HEK293T (cell line): ENCODE measurements around the gene SKP1.

Experiments used
- ARNT ChIP-seq: fragments of 450-650 bp; IDR thresholded peaks from 2 replicates; pipeline ENCODE4 v1.6.1; 2017; ENCODE audit warnings: mild to moderate bottlenecking
- BHLHE40 ChIP-seq: fragments of 450-650 bp; IDR thresholded peaks from 2 replicates; pipeline ENCODE4 v1.6.1; 2016; ENCODE audit warnings: mild to moderate bottlenecking, moderate library complexity, borderline replicate concordance
- CTBP1 ChIP-seq: fragments of 450-650 bp; IDR thresholded peaks from 2 replicates; pipeline ENCODE4 v1.6.1; 2016; ENCODE audit warnings: borderline replicate concordance
- ELF4 ChIP-seq: fragments of 450-650 bp; IDR thresholded peaks from 2 replicates; pipeline ENCODE4 v1.6.1; 2017; ENCODE audit warnings: antibody characterized with exemption
- FOXA1 ChIP-seq: fragments of 450-650 bp; IDR thresholded peaks from 2 replicates; pipeline ENCODE4 v1.6.1; 2016; ENCODE audit warnings: mild to moderate bottlenecking
- FOXM1 ChIP-seq: fragments of 450-650 bp; IDR thresholded peaks from 2 replicates; pipeline ENCODE4 v1.6.1; 2017; ENCODE audit warnings: mild to moderate bottlenecking, borderline replicate concordance
- L3MBTL2 ChIP-seq: fragments of 450-650 bp; conservative IDR thresholded peaks from 2 replicates; pipeline ENCODE4 v1.6.1; 2016; ENCODE audit warnings: mild to moderate bottlenecking
- LEF1 ChIP-seq: fragments of 450-650 bp; IDR thresholded peaks from 2 replicates; pipeline ENCODE4 v1.6.1; 2017; ENCODE audit warnings: mild to moderate bottlenecking, borderline replicate concordance
- NFRKB ChIP-seq: fragments of 450-650 bp; IDR thresholded peaks from 2 replicates; pipeline ENCODE4 v1.6.1; 2016; ENCODE audit warnings: mild to moderate bottlenecking, moderate library complexity
- SP1 ChIP-seq: fragments of 450-650 bp; IDR thresholded peaks from 2 replicates; pipeline ENCODE4 v1.6.1; 2017
- SUZ12 ChIP-seq: fragments of 450-650 bp; IDR thresholded peaks from 2 replicates; pipeline ENCODE4 v1.6.1; 2016; ENCODE audit warnings: mild to moderate bottlenecking
- TARDBP ChIP-seq: fragments of 450-650 bp; IDR thresholded peaks from 2 replicates; pipeline ENCODE4 v1.6.1; 2016
- ZNF384 ChIP-seq: fragments of 450-650 bp; IDR thresholded peaks from 2 replicates; pipeline ENCODE4 v1.6.1; 2016
- TF ChIP-seq, protein P1 (sequence below): fragments of 450-650 bp; IDR thresholded peaks from 2 replicates; pipeline ENCODE4 v1.6.1; 2016

GRCh38 chr5:134195666-134196065 is 18.9 kb upstream of the SKP1 start:
- no peak for TF ChIP-seq FOXM1
- no peak for TF ChIP-seq BHLHE40
- TF ChIP-seq TARDBP = no peak
- TF ChIP-seq SUZ12 = no peak
- no peak for TF ChIP-seq FOXA1
- TF ChIP-seq ELF4 = no peak
- no peak for TF ChIP-seq LEF1
- TF ChIP-seq SP1 = no peak
- no peak for TF ChIP-seq NFRKB
- no peak for TF ChIP-seq ARNT
- TF ChIP-seq, protein P1, sequence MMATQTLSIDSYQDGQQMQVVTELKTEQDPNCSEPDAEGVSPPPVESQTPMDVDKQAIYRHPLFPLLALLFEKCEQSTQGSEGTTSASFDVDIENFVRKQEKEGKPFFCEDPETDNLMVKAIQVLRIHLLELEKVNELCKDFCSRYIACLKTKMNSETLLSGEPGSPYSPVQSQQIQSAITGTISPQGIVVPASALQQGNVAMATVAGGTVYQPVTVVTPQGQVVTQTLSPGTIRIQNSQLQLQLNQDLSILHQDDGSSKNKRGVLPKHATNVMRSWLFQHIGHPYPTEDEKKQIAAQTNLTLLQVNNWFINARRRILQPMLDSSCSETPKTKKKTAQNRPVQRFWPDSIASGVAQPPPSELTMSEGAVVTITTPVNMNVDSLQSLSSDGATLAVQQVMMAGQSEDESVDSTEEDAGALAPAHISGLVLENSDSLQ = no peak
- TF ChIP-seq L3MBTL2 = no peak
- no peak for TF ChIP-seq ZNF384
- TF ChIP-seq CTBP1 = no peak
